GM18508 (cell line): Measurements from ENCODE around the gene MAP3K1.

ENCODE experiments used
- ATAC-seq: cut with Tn5 transposase; IDR thresholded peaks from one replicate; pipeline ENCODE4 v1.9.1; 2021; ENCODE audit warnings: moderate number of reproducible peaks; ENCODE audit not compliant: insufficient read depth, unreplicated experiment

Gene MAP3K1

GRCh38 chr5:56845277-56845676 lies 29.9 kb downstream of the MAP3K1 start:
- no peak for ATAC-seq

- ATAC-seq = no peak
Observed at GRCh38 chr5:56845904-56846480, 30.6 kb downstream of the MAP3K1 start.

DNA sequence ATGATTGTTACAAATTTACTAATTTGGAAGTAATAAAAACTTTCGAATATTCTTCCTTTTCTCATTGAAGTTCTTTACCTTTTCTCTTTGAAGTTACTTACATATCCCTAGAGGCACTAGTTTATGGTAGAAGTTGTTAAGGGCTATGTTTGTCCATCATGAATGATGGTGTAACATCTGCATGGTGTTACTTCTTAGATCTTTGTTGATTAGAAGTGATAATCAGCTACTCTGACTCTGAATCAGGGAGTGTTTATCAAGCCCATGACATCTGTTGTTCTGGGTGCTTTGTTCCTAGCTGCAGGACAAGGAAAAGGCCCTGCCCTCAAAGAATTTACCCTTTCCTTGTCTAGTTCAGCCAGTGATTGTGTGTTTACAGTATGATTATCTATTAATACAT lies 32.9 kb downstream of the MAP3K1 start:
- no peak for ATAC-seq

GRCh38 chr5:56849671-56850070 lies 34.3 kb downstream of the MAP3K1 start:
- ATAC-seq = no peak

- ATAC-seq = no peak
Observed at GRCh38 chr5:56850423-56850822, 35.1 kb downstream of the MAP3K1 start.

DNA sequence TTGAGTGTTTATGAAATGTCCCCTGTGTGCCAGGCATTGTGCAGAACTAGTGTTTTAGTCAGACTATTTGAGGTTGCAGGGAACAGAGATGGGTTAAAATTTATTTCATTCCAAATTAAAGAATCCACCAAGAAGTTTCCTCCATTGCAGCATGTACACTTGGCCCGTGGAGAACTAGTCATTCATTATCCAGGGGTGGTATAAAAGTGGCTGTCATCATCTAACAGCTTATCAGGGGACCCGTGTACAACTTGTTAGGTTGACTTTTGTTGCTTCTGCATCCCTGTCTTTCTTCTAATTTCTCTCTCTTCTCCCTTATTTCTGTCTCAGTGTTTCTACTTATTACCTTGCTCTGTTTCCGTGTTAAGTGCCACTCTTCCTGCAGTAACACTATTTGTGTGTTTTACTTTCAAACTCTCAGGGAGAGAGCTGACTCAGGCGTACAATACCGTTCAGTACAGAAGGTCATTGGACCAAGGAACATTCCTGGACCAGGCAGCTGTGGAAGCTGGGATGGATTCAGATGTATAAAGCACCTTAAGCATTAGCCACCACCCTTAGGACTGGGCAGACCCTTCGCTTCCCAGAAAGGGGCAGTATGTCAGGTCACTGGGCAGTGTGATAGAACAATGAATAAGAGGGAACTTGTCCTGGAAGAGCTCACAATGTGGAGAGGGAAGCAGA lies 36.1 kb downstream of the MAP3K1 start:
- no peak for ATAC-seq

GRCh38 chr5:56852228-56853000 lies 37.1 kb downstream of the MAP3K1 start:
- ATAC-seq = no peak

GRCh38 chr5:56853698-56854097 lies 38.3 kb downstream of the MAP3K1 start:
- ATAC-seq = no peak

- ATAC-seq = no peak
Observed at GRCh38 chr5:56854920-56855319, 39.6 kb downstream of the MAP3K1 start.

GRCh38 chr5:56856541-56857178 lies 41.3 kb downstream of the MAP3K1 start:
- no peak for ATAC-seq

DNA sequence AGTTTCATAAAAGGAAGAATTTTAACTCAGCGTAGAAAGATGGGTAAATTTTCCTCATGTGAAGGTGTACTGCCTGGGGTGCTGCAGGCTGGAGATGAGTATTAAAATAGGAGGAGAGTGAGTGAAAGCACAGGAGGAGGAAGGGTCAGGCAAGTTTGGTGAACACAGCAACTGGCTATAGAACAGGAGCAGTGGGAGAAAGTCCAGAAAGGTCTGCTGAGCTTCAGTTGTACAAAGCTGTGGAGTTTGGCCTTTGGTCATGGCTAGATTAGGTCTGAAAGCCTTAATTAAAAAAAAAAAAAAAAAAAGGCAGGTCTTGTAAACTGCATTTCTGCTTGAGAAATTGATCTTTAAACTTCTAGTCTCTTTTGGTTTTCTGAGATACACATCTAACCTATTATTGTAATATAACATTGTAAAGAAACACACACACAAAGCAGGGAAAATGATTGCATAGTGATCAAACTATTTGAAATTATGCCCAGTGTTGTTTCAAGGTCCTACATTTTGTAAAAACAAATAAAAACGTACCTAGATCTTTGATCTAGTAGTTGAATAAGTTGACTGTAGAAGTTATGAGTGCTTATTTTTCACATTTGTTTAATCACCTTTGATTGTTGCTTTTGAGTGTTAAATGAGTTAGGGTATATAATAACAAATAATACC lies 43.6 kb downstream of the MAP3K1 start:
- ATAC-seq = no peak

- no peak for ATAC-seq
Observed at GRCh38 chr5:56861893-56862485, 46.6 kb downstream of the MAP3K1 start.

DNA sequence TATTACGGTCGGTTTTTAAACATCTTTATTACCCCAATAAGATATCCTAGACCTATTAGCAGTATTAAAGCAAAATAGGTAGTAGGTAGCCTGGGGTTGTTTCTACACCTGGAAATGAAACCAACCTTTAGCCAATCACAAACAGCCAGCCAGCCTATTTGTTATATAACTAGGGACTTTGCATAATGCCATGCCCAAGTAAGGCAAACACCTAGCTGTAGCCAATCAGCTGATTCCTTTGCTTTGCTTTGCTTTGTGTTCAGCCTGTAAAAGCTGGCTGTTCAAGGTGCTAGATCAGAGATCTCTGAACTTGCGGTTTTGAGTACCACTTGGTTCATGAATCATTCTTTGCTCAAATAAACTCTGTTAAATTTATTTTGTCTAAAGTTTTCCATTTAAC lies 47.6 kb downstream of the MAP3K1 start:
- ATAC-seq = no peak

DNA sequence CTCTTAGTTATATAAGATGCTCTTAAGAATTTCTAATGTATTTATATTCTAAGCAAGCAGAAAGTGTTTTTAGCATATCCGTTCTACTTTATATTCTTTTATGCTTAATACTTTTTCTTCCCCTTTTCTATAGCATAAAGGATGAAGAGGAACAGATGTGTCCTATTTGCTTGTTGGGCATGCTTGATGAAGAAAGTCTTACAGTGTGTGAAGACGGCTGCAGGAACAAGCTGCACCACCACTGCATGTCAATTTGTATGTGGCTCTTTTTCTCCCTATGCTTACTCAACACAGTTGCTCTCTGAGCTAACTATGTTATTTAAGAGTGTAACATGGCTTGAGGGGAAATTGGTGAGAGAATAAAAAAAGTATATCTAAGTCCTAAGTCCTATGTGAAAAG lies 56.4 kb downstream of the MAP3K1 start:
- no peak for ATAC-seq

- ATAC-seq = no peak
Observed at GRCh38 chr5:56873056-56873455, 57.7 kb downstream of the MAP3K1 start.

DNA sequence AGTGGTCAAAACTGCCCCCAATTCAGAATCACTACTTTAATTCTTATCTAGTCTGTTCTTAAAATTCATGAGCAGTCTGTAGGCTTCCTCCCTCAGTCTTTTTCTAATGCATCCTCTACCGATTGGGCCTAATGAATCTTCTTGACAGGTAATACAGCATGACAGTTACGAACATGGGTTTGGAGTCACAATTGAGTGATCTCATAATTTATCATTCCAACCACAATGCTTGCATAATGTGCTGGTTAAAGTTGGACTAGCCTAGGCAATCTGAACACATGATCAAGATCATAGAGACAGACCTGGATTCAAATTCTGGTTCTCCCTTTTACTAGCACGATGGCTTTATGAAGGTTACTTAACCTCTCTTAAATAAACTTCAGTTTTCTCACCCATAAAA lies 61.0 kb downstream of the MAP3K1 start:
- no peak for ATAC-seq

GRCh38 chr5:56881571-56881970 lies 66.2 kb downstream of the MAP3K1 start:
- ATAC-seq = no peak

DNA sequence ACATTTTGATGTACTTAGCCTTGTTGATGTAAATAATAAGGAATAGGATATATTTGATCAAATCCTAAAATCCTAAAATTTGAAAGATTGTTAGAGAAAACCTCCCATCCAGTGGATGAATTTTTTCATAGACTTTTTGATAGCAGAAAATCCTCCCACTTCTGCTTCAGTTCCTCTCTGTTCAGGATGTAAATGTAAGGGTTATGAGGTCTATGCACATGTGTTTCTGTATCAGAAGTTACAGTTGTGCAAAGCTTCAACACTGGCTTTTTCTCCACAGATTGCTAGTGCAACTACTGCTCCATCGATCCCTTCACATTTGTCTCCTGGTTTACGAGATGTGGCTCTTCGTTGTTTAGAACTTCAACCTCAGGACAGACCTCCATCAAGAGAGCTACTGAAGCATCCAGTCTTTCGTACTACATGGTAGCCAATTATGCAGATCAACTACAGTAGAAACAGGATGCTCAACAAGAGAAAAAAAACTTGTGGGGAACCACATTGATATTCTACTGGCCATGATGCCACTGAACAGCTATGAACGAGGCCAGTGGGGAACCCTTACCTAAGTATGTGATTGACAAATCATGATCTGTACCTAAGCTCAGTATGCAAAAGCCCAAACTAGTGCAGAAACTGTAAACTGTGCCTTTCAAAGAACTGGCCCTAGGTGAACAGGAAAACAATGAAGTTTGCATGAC lies 78.1 kb downstream of the MAP3K1 start:
- ATAC-seq = no peak

DNA sequence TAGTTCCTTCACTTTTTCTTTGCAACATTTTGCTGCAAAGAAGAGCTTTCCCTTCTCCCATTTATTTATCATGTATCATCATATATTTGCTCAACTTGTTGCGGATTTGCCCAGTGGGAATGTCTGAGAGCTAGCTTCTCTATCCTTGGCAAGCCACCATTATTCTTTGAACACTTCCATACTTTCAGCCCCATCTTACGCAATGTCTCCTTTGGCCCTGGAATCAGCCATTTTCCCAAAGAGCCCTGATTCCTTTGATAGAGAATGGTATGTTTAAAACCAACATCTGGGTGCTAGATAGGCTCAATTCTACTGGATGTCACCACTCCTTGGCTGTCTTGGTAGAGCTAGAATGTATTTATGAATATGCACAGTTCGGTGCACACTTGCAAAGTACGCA lies 81.4 kb downstream of the MAP3K1 start:
- ATAC-seq = no peak

GRCh38 chr5:56898213-56898612 lies 82.9 kb downstream of the MAP3K1 start:
- no peak for ATAC-seq
